HepG2 (cell line): ENCODE measurements around the gene SLC50A1. TPM values are rescaled to one million over a fixed set of nuclear protein-coding genes. Genes with fewer than 3 reads are reported as not detected.
A peak's percentile ranks its signal among the peaks of the same experiment; 100 is the strongest.

Experiments
- ATRX ChIP-seq: sonication (generic); formaldehyde crosslinking; IDR thresholded peaks from 2 replicates; pipeline ENCODE4 v1.4.0; 2020; ENCODE audit warnings: missing genetic modification reagents, borderline replicate concordance
- CHD2 ChIP-seq: IDR thresholded peaks from 2 replicates; pipeline ENCODE4 v1.6.1; 2011; ENCODE audit warnings: low read depth, low read length, improper control_type of control experiment
- KAT7 ChIP-seq: IDR thresholded peaks from 2 replicates; pipeline ENCODE4 v1.6.1; 2018; ENCODE audit warnings: borderline replicate concordance, missing compliant biosample characterization
- KDM2A ChIP-seq: sonication (generic); formaldehyde crosslinking; IDR thresholded peaks from 2 replicates; pipeline ENCODE4 v1.4.0; 2020; ENCODE audit warnings: low read depth, missing genetic modification reagents, borderline replicate concordance
- KDM3A ChIP-seq: IDR thresholded peaks from 2 replicates; pipeline ENCODE4 v1.6.1; 2018; ENCODE audit warnings: low read depth, missing compliant biosample characterization
- POLR2G ChIP-seq: fragments of 200-400 bp; formaldehyde crosslinking; IDR thresholded peaks from 2 replicates; pipeline ENCODE4 v1.6.1; 2018; ENCODE audit warnings: mild to moderate bottlenecking, low read depth, low read length, moderate library complexity
- SIN3B ChIP-seq: fragments of 150-350 bp; IDR thresholded peaks from 2 replicates; pipeline ENCODE4 v1.6.1; 2014; ENCODE audit warnings: low read length
- SMARCE1 ChIP-seq: fragments of 450-650 bp; IDR thresholded peaks from 2 replicates; pipeline ENCODE4 v1.6.1; 2017; ENCODE audit warnings: borderline replicate concordance
- SP2 ChIP-seq: sonication (generic); formaldehyde crosslinking; IDR thresholded peaks from 2 replicates; pipeline ENCODE4 v1.5.1; 2020; ENCODE audit warnings: mild to moderate bottlenecking, missing genetic modification reagents
- SSRP1 ChIP-seq: IDR thresholded peaks from 2 replicates; pipeline ENCODE4 v1.6.1; 2016; ENCODE audit warnings: control low read depth
- TCF7L2 ChIP-seq: IDR thresholded peaks from 2 replicates; pipeline ENCODE4 v1.6.1; 2011; ENCODE audit warnings: mild to moderate bottlenecking, low read depth, low read length, moderate library complexity
- ZNF124 ChIP-seq: sonication (generic); formaldehyde crosslinking; IDR thresholded peaks from 2 replicates; pipeline ENCODE4 v1.4.0; 2020; ENCODE audit warnings: missing genetic modification reagents
- ZNF207 ChIP-seq: fragments of 450-650 bp; IDR thresholded peaks from 2 replicates; pipeline ENCODE4 v1.6.1; 2016; ENCODE audit warnings: antibody characterized with exemption, borderline replicate concordance
- ZNF234 ChIP-seq: sonication (generic); formaldehyde crosslinking; conservative IDR thresholded peaks from 2 replicates; pipeline ENCODE4 v1.5.1; 2020; ENCODE audit warnings: mild to moderate bottlenecking, missing genetic modification reagents
- ZNF326 ChIP-seq: sonication (generic); formaldehyde crosslinking; IDR thresholded peaks from 2 replicates; pipeline ENCODE4 v1.4.0; 2020; ENCODE audit warnings: missing genetic modification reagents, borderline replicate concordance
- ZNF781 ChIP-seq: sonication (generic); formaldehyde crosslinking; IDR thresholded peaks from 2 replicates; pipeline ENCODE4 v1.5.1; 2020; ENCODE audit warnings: borderline replicate concordance, mild to moderate bottlenecking, missing genetic modification reagents; ENCODE audit errors: not compliant biosample characterization
- polyA plus RNA-seq, 8 experiments: library from polyadenylated mRNA; depleted of rRNA in 3 of 8; stranded (reverse) in 7 of 8; unstranded in 1 of 8; fragments of >200 nt; fragmentation: Illumina TruSeq in 4 of 8; extraction: Trizol in 4 of 8; gene quantifications; 2 replicates each; pipeline versions ENCODE4 v1.2.1 to v1.2.3, GENCODE V29; 2011 to 2016; ENCODE audit warnings: low read depth in 4 of 8, missing spikeins in 1 of 8, mixed read lengths in 1 of 8; ENCODE audit not compliant: insufficient read depth in 1 of 8
- total RNA-seq, 5 experiments: library from RNA; depleted of rRNA; stranded (reverse); fragments of >200 nt; fragmentation: Illumina TruSeq; extraction: Trizol; gene quantifications; 2 replicates each; pipeline ENCODE4 v1.2.3, GENCODE V29; 2016; ENCODE audit warnings: low read depth in 1 of 5
- TF ChIP-seq, protein P1 (sequence below): sonication (generic); formaldehyde crosslinking; IDR thresholded peaks from 2 replicates; pipeline ENCODE4 v1.8.0; 2022; ENCODE audit warnings: missing genetic modification reagents, mild to moderate bottlenecking, moderate library complexity, borderline replicate concordance
- TF ChIP-seq, protein P2 (sequence below): sonication (generic); formaldehyde crosslinking; IDR thresholded peaks from 2 replicates; pipeline ENCODE4 v1.4.0; 2020; ENCODE audit warnings: mild to moderate bottlenecking, missing genetic modification reagents
- TF ChIP-seq, protein P3 (sequence below): sonication (generic); formaldehyde crosslinking; IDR thresholded peaks from 2 replicates; pipeline ENCODE4 v1.4.0; 2020; ENCODE audit warnings: missing genetic modification reagents
- TF ChIP-seq, protein P4 (sequence below): IDR thresholded peaks from 2 replicates; pipeline ENCODE4 v1.4.0; 2020; ENCODE audit warnings: mild to moderate bottlenecking, missing genetic modification reagents
- TF ChIP-seq, protein P5 (sequence below): sonication (generic); formaldehyde crosslinking; IDR thresholded peaks from 2 replicates; pipeline ENCODE4 v1.9.0; 2021; ENCODE audit warnings: missing genetic modification reagents, mild to moderate bottlenecking, borderline replicate concordance
- TF ChIP-seq, protein P6 (sequence below): fragments of 450-650 bp; IDR thresholded peaks from 2 replicates; pipeline ENCODE4 v1.6.1; 2016

SLC50A1 gene
- total and polyA plus RNA-seq, 2 of the 13 experiments (the other 11 are each of a cell fraction or from before 2014, with no cell fraction given), result 22.5 to 46.8 TPM

DNA sequence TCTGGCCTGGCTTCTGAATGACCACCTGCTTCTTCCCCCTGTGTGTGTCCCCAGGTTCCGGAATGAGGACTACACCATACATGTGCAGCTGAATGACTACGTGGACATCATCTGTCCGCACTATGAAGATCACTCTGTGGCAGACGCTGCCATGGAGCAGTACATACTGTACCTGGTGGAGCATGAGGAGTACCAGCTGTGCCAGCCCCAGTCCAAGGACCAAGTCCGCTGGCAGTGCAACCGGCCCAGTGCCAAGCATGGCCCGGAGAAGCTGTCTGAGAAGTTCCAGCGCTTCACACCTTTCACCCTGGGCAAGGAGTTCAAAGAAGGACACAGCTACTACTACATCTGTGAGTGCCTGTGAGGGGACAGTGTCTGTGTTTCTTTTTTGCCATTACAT is 4.4 kb upstream of the SLC50A1 start (continued):
- TF ChIP-seq, protein P1, sequence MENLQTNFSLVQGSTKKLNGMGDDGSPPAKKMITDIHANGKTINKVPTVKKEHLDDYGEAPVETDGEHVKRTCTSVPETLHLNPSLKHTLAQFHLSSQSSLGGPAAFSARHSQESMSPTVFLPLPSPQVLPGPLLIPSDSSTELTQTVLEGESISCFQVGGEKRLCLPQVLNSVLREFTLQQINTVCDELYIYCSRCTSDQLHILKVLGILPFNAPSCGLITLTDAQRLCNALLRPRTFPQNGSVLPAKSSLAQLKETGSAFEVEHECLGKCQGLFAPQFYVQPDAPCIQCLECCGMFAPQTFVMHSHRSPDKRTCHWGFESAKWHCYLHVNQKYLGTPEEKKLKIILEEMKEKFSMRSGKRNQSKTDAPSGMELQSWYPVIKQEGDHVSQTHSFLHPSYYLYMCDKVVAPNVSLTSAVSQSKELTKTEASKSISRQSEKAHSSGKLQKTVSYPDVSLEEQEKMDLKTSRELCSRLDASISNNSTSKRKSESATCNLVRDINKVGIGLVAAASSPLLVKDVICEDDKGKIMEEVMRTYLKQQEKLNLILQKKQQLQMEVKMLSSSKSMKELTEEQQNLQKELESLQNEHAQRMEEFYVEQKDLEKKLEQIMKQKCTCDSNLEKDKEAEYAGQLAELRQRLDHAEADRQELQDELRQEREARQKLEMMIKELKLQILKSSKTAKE (CRISPR knock-in tag), result no peak
- TF ChIP-seq TCF7L2 (no peak), ZNF234 (CRISPR knock-in tag) (no peak), SMARCE1 (no peak), ZNF781 (no peak), SSRP1 (no peak), KAT7 (CRISPR knock-in tag) (0 out of 2 replicates have a peak, but pooled peaks have one; percentile 12), ZNF124 (CRISPR knock-in tag) (no peak), POLR2G (peak; percentile 46; the same call in 1 of the 2 replicates), KDM3A (CRISPR knock-in tag) (no peak), CHD2 (no peak), SIN3B (no peak), ATRX (CRISPR knock-in tag) (no peak), ZNF326 (CRISPR knock-in tag) (no peak), ZNF207 (no peak), KDM2A (no peak), SP2 (no peak)
- TF ChIP-seq, protein P2, sequence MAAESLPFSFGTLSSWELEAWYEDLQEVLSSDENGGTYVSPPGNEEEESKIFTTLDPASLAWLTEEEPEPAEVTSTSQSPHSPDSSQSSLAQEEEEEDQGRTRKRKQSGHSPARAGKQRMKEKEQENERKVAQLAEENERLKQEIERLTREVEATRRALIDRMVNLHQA (CRISPR knock-in tag), result no peak
- TF ChIP-seq, protein P3, sequence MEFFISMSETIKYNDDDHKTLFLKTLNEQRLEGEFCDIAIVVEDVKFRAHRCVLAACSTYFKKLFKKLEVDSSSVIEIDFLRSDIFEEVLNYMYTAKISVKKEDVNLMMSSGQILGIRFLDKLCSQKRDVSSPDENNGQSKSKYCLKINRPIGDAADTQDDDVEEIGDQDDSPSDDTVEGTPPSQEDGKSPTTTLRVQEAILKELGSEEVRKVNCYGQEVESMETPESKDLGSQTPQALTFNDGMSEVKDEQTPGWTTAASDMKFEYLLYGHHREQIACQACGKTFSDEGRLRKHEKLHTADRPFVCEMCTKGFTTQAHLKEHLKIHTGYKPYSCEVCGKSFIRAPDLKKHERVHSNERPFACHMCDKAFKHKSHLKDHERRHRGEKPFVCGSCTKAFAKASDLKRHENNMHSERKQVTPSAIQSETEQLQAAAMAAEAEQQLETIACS (CRISPR knock-in tag), result no peak
- TF ChIP-seq, protein P4, sequence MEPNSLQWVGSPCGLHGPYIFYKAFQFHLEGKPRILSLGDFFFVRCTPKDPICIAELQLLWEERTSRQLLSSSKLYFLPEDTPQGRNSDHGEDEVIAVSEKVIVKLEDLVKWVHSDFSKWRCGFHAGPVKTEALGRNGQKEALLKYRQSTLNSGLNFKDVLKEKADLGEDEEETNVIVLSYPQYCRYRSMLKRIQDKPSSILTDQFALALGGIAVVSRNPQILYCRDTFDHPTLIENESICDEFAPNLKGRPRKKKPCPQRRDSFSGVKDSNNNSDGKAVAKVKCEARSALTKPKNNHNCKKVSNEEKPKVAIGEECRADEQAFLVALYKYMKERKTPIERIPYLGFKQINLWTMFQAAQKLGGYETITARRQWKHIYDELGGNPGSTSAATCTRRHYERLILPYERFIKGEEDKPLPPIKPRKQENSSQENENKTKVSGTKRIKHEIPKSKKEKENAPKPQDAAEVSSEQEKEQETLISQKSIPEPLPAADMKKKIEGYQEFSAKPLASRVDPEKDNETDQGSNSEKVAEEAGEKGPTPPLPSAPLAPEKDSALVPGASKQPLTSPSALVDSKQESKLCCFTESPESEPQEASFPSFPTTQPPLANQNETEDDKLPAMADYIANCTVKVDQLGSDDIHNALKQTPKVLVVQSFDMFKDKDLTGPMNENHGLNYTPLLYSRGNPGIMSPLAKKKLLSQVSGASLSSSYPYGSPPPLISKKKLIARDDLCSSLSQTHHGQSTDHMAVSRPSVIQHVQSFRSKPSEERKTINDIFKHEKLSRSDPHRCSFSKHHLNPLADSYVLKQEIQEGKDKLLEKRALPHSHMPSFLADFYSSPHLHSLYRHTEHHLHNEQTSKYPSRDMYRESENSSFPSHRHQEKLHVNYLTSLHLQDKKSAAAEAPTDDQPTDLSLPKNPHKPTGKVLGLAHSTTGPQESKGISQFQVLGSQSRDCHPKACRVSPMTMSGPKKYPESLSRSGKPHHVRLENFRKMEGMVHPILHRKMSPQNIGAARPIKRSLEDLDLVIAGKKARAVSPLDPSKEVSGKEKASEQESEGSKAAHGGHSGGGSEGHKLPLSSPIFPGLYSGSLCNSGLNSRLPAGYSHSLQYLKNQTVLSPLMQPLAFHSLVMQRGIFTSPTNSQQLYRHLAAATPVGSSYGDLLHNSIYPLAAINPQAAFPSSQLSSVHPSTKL (CRISPR knock-in tag), result 0 out of 2 replicates have a peak, but pooled peaks have one; percentile 4
- TF ChIP-seq, protein P5, sequence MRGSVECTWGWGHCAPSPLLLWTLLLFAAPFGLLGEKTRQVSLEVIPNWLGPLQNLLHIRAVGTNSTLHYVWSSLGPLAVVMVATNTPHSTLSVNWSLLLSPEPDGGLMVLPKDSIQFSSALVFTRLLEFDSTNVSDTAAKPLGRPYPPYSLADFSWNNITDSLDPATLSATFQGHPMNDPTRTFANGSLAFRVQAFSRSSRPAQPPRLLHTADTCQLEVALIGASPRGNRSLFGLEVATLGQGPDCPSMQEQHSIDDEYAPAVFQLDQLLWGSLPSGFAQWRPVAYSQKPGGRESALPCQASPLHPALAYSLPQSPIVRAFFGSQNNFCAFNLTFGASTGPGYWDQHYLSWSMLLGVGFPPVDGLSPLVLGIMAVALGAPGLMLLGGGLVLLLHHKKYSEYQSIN, result no peak
- TF ChIP-seq, protein P6, sequence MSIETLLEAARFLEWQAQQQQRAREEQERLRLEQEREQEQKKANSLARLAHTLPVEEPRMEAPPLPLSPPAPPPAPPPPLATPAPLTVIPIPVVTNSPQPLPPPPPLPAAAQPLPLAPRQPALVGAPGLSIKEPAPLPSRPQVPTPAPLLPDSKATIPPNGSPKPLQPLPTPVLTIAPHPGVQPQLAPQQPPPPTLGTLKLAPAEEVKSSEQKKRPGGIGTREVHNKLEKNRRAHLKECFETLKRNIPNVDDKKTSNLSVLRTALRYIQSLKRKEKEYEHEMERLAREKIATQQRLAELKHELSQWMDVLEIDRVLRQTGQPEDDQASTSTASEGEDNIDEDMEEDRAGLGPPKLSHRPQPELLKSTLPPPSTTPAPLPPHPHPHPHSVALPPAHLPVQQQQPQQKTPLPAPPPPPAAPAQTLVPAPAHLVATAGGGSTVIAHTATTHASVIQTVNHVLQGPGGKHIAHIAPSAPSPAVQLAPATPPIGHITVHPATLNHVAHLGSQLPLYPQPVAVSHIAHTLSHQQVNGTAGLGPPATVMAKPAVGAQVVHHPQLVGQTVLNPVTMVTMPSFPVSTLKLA, result no peak
